HepG2 (cell line): ENCODE data around the gene RANBP17. TPM values are rescaled to one million over a fixed set of nuclear protein-coding genes. Genes with fewer than 3 reads are reported as not detected.

ENCODE experiments used
- ATAC-seq: fragments of 200-7000 bp; cut with Tn5 transposase; 3 replicates; pipeline ENCODE4 v1.9.1; 2020; ENCODE audit warnings: mild to moderate bottlenecking, moderate library complexity
- BruUV-seq: library from RNA; stranded (reverse); fragments of 400-500 nt; replicated peaks from 2 replicates; lab custom pipeline; 2021; lab: Mats Ljungman, UMichigan
- CTCF ChIA-PET: fragments of 300-600 bp; formaldehyde crosslinking; extraction: SDS; loops from one replicate; lab custom pipeline; 2021; ENCODE audit warnings: low total read pairs, inconsistent platforms, low intra/inter-chr PET ratio; lab: Yijun Ruan, JAX
- POLR2A ChIA-PET: fragments of 350-600 bp; sonication (Branson Sonifier 250); formaldehyde crosslinking; loops from one replicate; lab custom pipeline; 2020; ENCODE audit warnings: antibody characterized with exemption, inconsistent platforms; lab: Yijun Ruan, JAX
- DNase-seq: peaks from one replicate; pipeline ENCODE4 v3.0.0-alpha.2; 2015; ENCODE audit warnings: low spot score
- FAIRE-seq: peaks from 3 replicates; lab custom pipeline; 2011; peaks lifted over from hg19 to GRCh38; lab: Jason Lieb, UNC
- H2AFZ ChIP-seq: one replicate; pipeline ENCODE4 v1.6.1; 2011; ENCODE audit warnings: low read length, inconsistent platforms
- H3K27ac ChIP-seq: fragments of 300-600 bp; 3 replicates; pipeline ENCODE4 v1.8.0; 2011; ENCODE audit warnings: mixed run types, mild to moderate bottlenecking, mixed read lengths, low read length, inconsistent platforms; ENCODE audit not compliant: insufficient read depth; ENCODE audit errors: extremely low read length
- H3K27me3 ChIP-seq, 2 experiments: fragments of 200-600 bp in 1 of 2; 2 replicates in 1 of 2; 3 replicates in 1 of 2; pipeline versions ENCODE4 v1.6.0 to v1.8.0; 2011; ENCODE audit warnings: low read length in 2 of 2, mild to moderate bottlenecking in 2 of 2, moderate library complexity in 2 of 2, inconsistent platforms in 1 of 2; ENCODE audit not compliant: insufficient read depth in 2 of 2, control insufficient read depth in 1 of 2
- H3K36me3 ChIP-seq, 2 experiments: fragments of 200-600 bp in 1 of 2; replicated peaks in 1 of 2; 2 replicates in 1 of 2; 3 replicates in 1 of 2; pipeline versions ENCODE4 v1.5.1 to v1.8.0; 2011; ENCODE audit warnings: low read length in 2 of 2, inconsistent platforms in 1 of 2; ENCODE audit not compliant: insufficient read depth in 2 of 2, control insufficient read depth in 1 of 2
- H3K4me1 ChIP-seq: 2 replicates; pipeline ENCODE4 v1.5.1; 2012; ENCODE audit warnings: low read length, inconsistent platforms; ENCODE audit not compliant: insufficient read depth
- H3K4me2 ChIP-seq: 2 replicates; pipeline ENCODE4 v1.6.0; 2011; ENCODE audit warnings: low read depth, low read length, inconsistent platforms
- H3K4me3 ChIP-seq, 3 experiments: fragments of 200-600 bp in 1 of 3; sonication (generic), shearing (Covaris generic) in 1 of 3; replicated peaks in 1 of 3; 2 replicates each; pipeline ENCODE4 v1.5.1; 2011 to 2016; ENCODE audit warnings: low read length in 3 of 3, inconsistent platforms in 2 of 3, low read depth in 2 of 3, mild to moderate bottlenecking in 2 of 3, control low read depth in 1 of 3, mixed read lengths in 1 of 3; ENCODE audit not compliant: insufficient read depth in 1 of 3
- H3K79me2 ChIP-seq: one replicate; pipeline ENCODE4 v1.6.1; 2011; ENCODE audit warnings: low read length, inconsistent platforms; ENCODE audit not compliant: insufficient read depth
- H3K9ac ChIP-seq: 2 replicates; pipeline ENCODE4 v1.6.0; 2011; ENCODE audit warnings: mild to moderate bottlenecking, low read depth, low read length, inconsistent platforms; ENCODE audit not compliant: insufficient read depth
- H3K9me3 ChIP-seq: 2 replicates; pipeline ENCODE4 v1.5.1; 2012; ENCODE audit warnings: mild to moderate bottlenecking, low read length
- H4K20me1 ChIP-seq: 2 replicates; pipeline ENCODE4 v1.6.0; 2011; ENCODE audit warnings: inconsistent platforms, mild to moderate bottlenecking, low read length, moderate library complexity; ENCODE audit not compliant: insufficient read depth
- CENPT ChIP-seq: sonication (generic); formaldehyde crosslinking; IDR thresholded peaks from 2 replicates; pipeline ENCODE4 v1.8.0; 2022; ENCODE audit warnings: low read depth, mild to moderate bottlenecking, moderate library complexity, missing genetic modification reagents
- HES4 ChIP-seq: sonication (generic); formaldehyde crosslinking; IDR thresholded peaks from 2 replicates; pipeline ENCODE4 v1.9.0; 2021; ENCODE audit warnings: mild to moderate bottlenecking, missing genetic modification reagents, borderline replicate concordance
- NFE2L1 ChIP-seq: sonication (generic); formaldehyde crosslinking; IDR thresholded peaks from 2 replicates; pipeline ENCODE4 v1.4.0; 2020; ENCODE audit warnings: missing genetic modification reagents, mild to moderate bottlenecking, borderline replicate concordance
- PAX8 ChIP-seq: sonication (generic); formaldehyde crosslinking; IDR thresholded peaks from 2 replicates; pipeline ENCODE4 v1.8.0; 2022; ENCODE audit warnings: mild to moderate bottlenecking, missing genetic modification reagents, borderline replicate concordance
- ZNF792 ChIP-seq: IDR thresholded peaks from 2 replicates; pipeline ENCODE4 v1.6.1; 2016
- ZSCAN30 ChIP-seq: sonication (generic); formaldehyde crosslinking; IDR thresholded peaks from 2 replicates; pipeline ENCODE4 v1.5.0; 2020; ENCODE audit warnings: mild to moderate bottlenecking, missing genetic modification reagents
- in situ Hi-C: cut with HindIII; loops from 2 replicates; pipeline ENCODE4 v1.10.0; 2017; ENCODE audit warnings: low pct_unique_long_range_greater_than_20kb; ENCODE audit not compliant: extremely low pct_ligation_motif_present
- intact Hi-C: fragments of 100-400 bp; cut with micrococcal nuclease; formaldehyde crosslinking; loops from one replicate; pipeline ENCODE4 v1.10.0; 2022; ENCODE audit not compliant: unreplicated experiment
- polyA plus RNA-seq, 8 experiments: library from polyadenylated mRNA; depleted of rRNA in 3 of 8; stranded (reverse) in 7 of 8; unstranded in 1 of 8; fragments of >200 nt; fragmentation: Illumina TruSeq in 4 of 8; extraction: Trizol in 4 of 8; gene quantifications; 2 replicates each; pipeline versions ENCODE4 v1.2.1 to v1.2.3, GENCODE V29; 2011 to 2016; ENCODE audit warnings: low read depth in 4 of 8, missing spikeins in 1 of 8, mixed read lengths in 1 of 8; ENCODE audit not compliant: insufficient read depth in 1 of 8
- total RNA-seq, 5 experiments: library from RNA; depleted of rRNA; stranded (reverse); fragments of >200 nt; fragmentation: Illumina TruSeq; extraction: Trizol; gene quantifications; 2 replicates each; pipeline ENCODE4 v1.2.3, GENCODE V29; 2016; ENCODE audit warnings: low read depth in 1 of 5
- TF ChIP-seq, protein P1 (sequence below): sonication (generic); formaldehyde crosslinking; IDR thresholded peaks from 2 replicates; pipeline ENCODE4 v1.5.1; 2020; ENCODE audit warnings: mild to moderate bottlenecking, missing genetic modification reagents, moderate library complexity
- TF ChIP-seq, protein P2 (sequence below): sonication (generic); formaldehyde crosslinking; IDR thresholded peaks from 2 replicates; pipeline ENCODE4 v1.8.1; 2023; ENCODE audit warnings: mild to moderate bottlenecking, inconsistent platforms, moderate library complexity, missing genetic modification reagents, borderline replicate concordance
- TF ChIP-seq, protein P3 (sequence below): sonication (generic); formaldehyde crosslinking; IDR thresholded peaks from 2 replicates; pipeline ENCODE4 v1.4.0; 2020; ENCODE audit warnings: mild to moderate bottlenecking, missing genetic modification reagents
- TF ChIP-seq, protein P4 (sequence below): sonication (generic); formaldehyde crosslinking; IDR thresholded peaks from 2 replicates; pipeline ENCODE4 v1.8.1; 2022; ENCODE audit warnings: mild to moderate bottlenecking, missing genetic modification reagents

Gene RANBP17
- total and polyA plus RNA-seq, 2 of the 13 experiments (the other 11 are each of a cell fraction or from before 2014, with no cell fraction given), result not detected

DNA sequence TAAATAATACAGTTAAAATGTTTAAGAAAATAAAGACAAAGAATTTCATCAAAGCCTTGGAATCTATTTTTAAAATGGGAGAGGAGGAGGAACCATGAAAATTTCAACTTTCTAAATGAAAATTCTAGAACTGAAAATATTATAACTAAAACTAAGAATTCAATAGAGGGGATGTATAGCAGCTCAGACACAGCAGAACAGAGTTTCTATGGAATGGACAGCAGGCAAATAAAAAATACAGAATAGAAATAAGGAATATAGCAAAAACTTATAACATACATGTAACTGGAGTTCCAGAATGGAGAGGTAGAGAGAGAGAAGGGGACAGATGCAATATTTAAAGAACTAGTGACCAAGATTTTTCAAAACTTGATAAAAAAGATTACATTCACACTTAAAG, 1.4 kb upstream of the RANBP17 start:
- intact Hi-C loops (no loop called here), in situ Hi-C loops (no loop called here)
- FAIRE-seq (no peak), ATAC-seq (no peak), DNase-seq (no peak)
- ChIA-PET POLR2A (no interaction called here), CTCF (no interaction called here)
- H3K4me3 ChIP-seq, result no peak overlapping the region
- H3K4me1 ChIP-seq, result no peaks in the 10 kb centered on the region
- H3K27me3 ChIP-seq, result no peaks in the 10 kb centered on the region
- no peaks in the 10 kb centered on the region for H4K20me1 ChIP-seq
- H3K9me3 ChIP-seq, result peaks cover 22% of the 10 kb centered on the region
- no peak overlapping the region for H2AFZ ChIP-seq
- H3K36me3 ChIP-seq, result no peaks in the 10 kb centered on the region
- no peak overlapping the region for H3K9ac ChIP-seq
- H3K79me2 ChIP-seq, result no peaks in the 10 kb centered on the region
- no peak overlapping the region for H3K4me2 ChIP-seq
- no TSS peak for BruUV-seq
- no peak overlapping the region for H3K27ac ChIP-seq
- TF ChIP-seq HES4 (CRISPR knock-in tag) (no peak), ZNF792 (no peak), NFE2L1 (CRISPR knock-in tag) (no peak), PAX8 (CRISPR knock-in tag) (no peak), ZSCAN30 (no peak), CENPT (CRISPR knock-in tag) (no peak)
- TF ChIP-seq, protein P1, sequence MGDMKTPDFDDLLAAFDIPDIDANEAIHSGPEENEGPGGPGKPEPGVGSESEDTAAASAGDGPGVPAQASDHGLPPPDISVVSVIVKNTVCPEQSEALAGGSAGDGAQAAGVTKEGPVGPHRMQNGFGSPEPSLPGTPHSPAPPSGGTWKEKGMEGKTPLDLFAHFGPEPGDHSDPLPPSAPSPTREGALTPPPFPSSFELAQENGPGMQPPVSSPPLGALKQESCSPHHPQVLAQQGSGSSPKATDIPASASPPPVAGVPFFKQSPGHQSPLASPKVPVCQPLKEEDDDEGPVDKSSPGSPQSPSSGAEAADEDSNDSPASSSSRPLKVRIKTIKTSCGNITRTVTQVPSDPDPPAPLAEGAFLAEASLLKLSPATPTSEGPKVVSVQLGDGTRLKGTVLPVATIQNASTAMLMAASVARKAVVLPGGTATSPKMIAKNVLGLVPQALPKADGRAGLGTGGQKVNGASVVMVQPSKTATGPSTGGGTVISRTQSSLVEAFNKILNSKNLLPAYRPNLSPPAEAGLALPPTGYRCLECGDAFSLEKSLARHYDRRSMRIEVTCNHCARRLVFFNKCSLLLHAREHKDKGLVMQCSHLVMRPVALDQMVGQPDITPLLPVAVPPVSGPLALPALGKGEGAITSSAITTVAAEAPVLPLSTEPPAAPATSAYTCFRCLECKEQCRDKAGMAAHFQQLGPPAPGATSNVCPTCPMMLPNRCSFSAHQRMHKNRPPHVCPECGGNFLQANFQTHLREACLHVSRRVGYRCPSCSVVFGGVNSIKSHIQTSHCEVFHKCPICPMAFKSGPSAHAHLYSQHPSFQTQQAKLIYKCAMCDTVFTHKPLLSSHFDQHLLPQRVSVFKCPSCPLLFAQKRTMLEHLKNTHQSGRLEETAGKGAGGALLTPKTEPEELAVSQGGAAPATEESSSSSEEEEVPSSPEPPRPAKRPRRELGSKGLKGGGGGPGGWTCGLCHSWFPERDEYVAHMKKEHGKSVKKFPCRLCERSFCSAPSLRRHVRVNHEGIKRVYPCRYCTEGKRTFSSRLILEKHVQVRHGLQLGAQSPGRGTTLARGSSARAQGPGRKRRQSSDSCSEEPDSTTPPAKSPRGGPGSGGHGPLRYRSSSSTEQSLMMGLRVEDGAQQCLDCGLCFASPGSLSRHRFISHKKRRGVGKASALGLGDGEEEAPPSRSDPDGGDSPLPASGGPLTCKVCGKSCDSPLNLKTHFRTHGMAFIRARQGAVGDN (CRISPR knock-in tag), result no peak
- TF ChIP-seq, protein P2, sequence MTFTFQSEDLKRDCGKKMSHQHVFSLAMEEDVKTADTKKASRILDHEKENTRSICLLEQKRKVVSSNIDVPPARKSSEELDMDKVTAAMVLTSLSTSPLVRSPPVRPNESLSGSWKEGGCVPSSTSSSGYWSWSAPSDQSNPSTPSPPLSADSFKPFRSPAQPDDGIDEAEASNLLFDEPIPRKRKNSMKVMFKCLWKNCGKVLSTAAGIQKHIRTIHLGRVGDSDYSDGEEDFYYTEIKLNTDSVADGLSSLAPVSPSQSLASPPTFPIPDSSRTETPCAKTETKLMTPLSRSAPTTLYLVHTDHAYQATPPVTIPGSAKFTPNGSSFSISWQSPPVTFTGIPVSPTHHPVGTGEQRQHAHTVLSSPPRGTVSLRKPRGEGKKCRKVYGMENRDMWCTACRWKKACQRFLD (CRISPR knock-in tag), result no peak
- TF ChIP-seq, protein P3, sequence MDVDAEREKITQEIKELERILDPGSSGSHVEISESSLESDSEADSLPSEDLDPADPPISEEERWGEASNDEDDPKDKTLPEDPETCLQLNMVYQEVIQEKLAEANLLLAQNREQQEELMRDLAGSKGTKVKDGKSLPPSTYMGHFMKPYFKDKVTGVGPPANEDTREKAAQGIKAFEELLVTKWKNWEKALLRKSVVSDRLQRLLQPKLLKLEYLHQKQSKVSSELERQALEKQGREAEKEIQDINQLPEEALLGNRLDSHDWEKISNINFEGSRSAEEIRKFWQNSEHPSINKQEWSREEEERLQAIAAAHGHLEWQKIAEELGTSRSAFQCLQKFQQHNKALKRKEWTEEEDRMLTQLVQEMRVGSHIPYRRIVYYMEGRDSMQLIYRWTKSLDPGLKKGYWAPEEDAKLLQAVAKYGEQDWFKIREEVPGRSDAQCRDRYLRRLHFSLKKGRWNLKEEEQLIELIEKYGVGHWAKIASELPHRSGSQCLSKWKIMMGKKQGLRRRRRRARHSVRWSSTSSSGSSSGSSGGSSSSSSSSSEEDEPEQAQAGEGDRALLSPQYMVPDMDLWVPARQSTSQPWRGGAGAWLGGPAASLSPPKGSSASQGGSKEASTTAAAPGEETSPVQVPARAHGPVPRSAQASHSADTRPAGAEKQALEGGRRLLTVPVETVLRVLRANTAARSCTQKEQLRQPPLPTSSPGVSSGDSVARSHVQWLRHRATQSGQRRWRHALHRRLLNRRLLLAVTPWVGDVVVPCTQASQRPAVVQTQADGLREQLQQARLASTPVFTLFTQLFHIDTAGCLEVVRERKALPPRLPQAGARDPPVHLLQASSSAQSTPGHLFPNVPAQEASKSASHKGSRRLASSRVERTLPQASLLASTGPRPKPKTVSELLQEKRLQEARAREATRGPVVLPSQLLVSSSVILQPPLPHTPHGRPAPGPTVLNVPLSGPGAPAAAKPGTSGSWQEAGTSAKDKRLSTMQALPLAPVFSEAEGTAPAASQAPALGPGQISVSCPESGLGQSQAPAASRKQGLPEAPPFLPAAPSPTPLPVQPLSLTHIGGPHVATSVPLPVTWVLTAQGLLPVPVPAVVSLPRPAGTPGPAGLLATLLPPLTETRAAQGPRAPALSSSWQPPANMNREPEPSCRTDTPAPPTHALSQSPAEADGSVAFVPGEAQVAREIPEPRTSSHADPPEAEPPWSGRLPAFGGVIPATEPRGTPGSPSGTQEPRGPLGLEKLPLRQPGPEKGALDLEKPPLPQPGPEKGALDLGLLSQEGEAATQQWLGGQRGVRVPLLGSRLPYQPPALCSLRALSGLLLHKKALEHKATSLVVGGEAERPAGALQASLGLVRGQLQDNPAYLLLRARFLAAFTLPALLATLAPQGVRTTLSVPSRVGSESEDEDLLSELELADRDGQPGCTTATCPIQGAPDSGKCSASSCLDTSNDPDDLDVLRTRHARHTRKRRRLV (CRISPR knock-in tag), result no peak
- TF ChIP-seq, protein P4, sequence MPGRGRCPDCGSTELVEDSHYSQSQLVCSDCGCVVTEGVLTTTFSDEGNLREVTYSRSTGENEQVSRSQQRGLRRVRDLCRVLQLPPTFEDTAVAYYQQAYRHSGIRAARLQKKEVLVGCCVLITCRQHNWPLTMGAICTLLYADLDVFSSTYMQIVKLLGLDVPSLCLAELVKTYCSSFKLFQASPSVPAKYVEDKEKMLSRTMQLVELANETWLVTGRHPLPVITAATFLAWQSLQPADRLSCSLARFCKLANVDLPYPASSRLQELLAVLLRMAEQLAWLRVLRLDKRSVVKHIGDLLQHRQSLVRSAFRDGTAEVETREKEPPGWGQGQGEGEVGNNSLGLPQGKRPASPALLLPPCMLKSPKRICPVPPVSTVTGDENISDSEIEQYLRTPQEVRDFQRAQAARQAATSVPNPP (CRISPR knock-in tag), result no peak
